OCI-LY7 (cell line): ENCODE measurements around the gene EPHA6.

Source experiments
- CTCF ChIP-seq: fragments of 200-600 bp; sonication (generic); conservative IDR thresholded peaks from 2 replicates; pipeline ENCODE4 v1.5.1; 2014; ENCODE audit warnings: mild to moderate bottlenecking, antibody characterized with exemption, low read length, moderate library complexity, mixed read lengths
- EZH2phosphoT487 ChIP-seq: fragments of 200-600 bp; sonication (generic); IDR thresholded peaks from 2 replicates; pipeline ENCODE4 v1.6.1; 2018; ENCODE audit warnings: low read depth, borderline replicate concordance, mild to moderate bottlenecking, mixed run types, antibody characterized with exemption, low read length, moderate library complexity, mixed read lengths

- TF ChIP-seq CTCF (no peak), EZH2phosphoT487 (no peak)
Measured at GRCh38 chr3:96931119-96931862, 116.9 kb downstream of the EPHA6 start.
